GM23338 (cell line): ENCODE measurements around the gene ZNF524. TPM values are rescaled to one million over a fixed set of nuclear protein-coding genes. Genes with fewer than 3 reads are reported as not detected.
A peak's percentile ranks its signal among the peaks of the same experiment; 100 is the strongest.

Source experiments
- ATAC-seq: fragments of 200-7000 bp; cut with Tn5 transposase; 3 replicates; pipeline ENCODE4 v1.9.1; 2020
- DNase-seq: peaks from one replicate; pipeline ENCODE4 v3.0.0-alpha.2; 2015; ENCODE audit warnings: low spot score
- H2AFZ ChIP-seq: fragments of 200-600 bp; sonication (generic); 2 replicates; pipeline ENCODE4 v1.8.0; 2016; ENCODE audit warnings: antibody characterized with exemption, mild to moderate bottlenecking, moderate library complexity
- H3F3A ChIP-seq: fragments of 200-600 bp; sonication (generic); replicated peaks from 2 replicates; pipeline ENCODE4 v1.8.0; 2017; ENCODE audit warnings: antibody characterized with exemption, mixed run types, low read depth
- H3K27ac ChIP-seq: fragments of 200-600 bp; sonication (generic); 2 replicates; pipeline ENCODE4 v1.6.1; 2016; ENCODE audit warnings: low read depth
- H3K27me3 ChIP-seq: fragments of 200-600 bp; sonication (generic); 2 replicates; pipeline ENCODE4 v1.8.0; 2016; ENCODE audit warnings: mild to moderate bottlenecking, mixed run types, moderate library complexity; ENCODE audit not compliant: insufficient read depth
- H3K36me3 ChIP-seq: fragments of 200-600 bp; sonication (generic); 2 replicates; pipeline ENCODE4 v1.8.0; 2016; ENCODE audit warnings: mild to moderate bottlenecking; ENCODE audit not compliant: insufficient read depth
- H3K4me1 ChIP-seq: fragments of 200-600 bp; sonication (generic); 2 replicates; pipeline ENCODE4 v1.8.0; 2016; ENCODE audit warnings: mild to moderate bottlenecking, moderate library complexity; ENCODE audit not compliant: insufficient read depth
- H3K4me2 ChIP-seq: fragments of 200-600 bp; sonication (generic); 2 replicates; pipeline ENCODE4 v1.7.1; 2017; ENCODE audit warnings: mixed run types
- H3K4me3 ChIP-seq: fragments of 200-600 bp; sonication (generic); 2 replicates; pipeline ENCODE4 v1.6.1; 2016; ENCODE audit warnings: mixed run types
- H3K79me2 ChIP-seq: fragments of 200-600 bp; sonication (generic); replicated peaks from 2 replicates; pipeline ENCODE4 v1.8.0; 2017; ENCODE audit warnings: mild to moderate bottlenecking; ENCODE audit not compliant: insufficient read depth
- H3K9me2 ChIP-seq: fragments of 200-600 bp; sonication (generic); 2 replicates; pipeline ENCODE4 v1.8.0; 2017; ENCODE audit not compliant: insufficient read depth
- H4K20me1 ChIP-seq: fragments of 200-600 bp; sonication (generic); replicated peaks from 2 replicates; pipeline ENCODE4 v1.8.0; 2017; ENCODE audit warnings: mild to moderate bottlenecking; ENCODE audit not compliant: insufficient read depth
- H3K27ac Mint-ChIP-seq: 2 replicates; pipeline ENCODE4 v1.8.0; 2020; ENCODE audit warnings: inconsistent platforms, mild to moderate bottlenecking, moderate library complexity, mixed read lengths
- H3K27me3 Mint-ChIP-seq: 3 replicates; pipeline ENCODE4 v1.8.0; 2022; ENCODE audit warnings: low read depth, mild to moderate bottlenecking, moderate library complexity, mixed read lengths, inconsistent platforms; ENCODE audit not compliant: insufficient read depth, poor library complexity
- H3K36me3 Mint-ChIP-seq: 3 replicates; pipeline ENCODE4 v1.8.0; 2021; ENCODE audit warnings: low read depth, mild to moderate bottlenecking, inconsistent platforms, moderate library complexity, mixed read lengths
- H3K4me1 Mint-ChIP-seq: 3 replicates; pipeline ENCODE4 v1.8.0; 2020; ENCODE audit warnings: mild to moderate bottlenecking, inconsistent platforms, mixed read lengths
- H3K4me3 Mint-ChIP-seq: 3 replicates; pipeline ENCODE4 v1.8.0; 2021; ENCODE audit warnings: moderate library complexity, mild to moderate bottlenecking, inconsistent platforms, mixed read lengths
- H3K9me3 Mint-ChIP-seq: 3 replicates; pipeline ENCODE4 v1.8.0; 2020; ENCODE audit warnings: moderate library complexity, mild to moderate bottlenecking, inconsistent platforms, mixed read lengths
- CREB1 ChIP-seq: fragments of 250-450 bp; sonication (Bioruptor Pico); IDR thresholded peaks from 2 replicates; pipeline ENCODE4 v1.5.0; 2020; ENCODE audit warnings: low read depth, mild to moderate bottlenecking, moderate library complexity
- CTCF ChIP-seq, 2 experiments: fragments of 200-600 bp in 1 of 2; sonication (generic) in 1 of 2; conservative IDR thresholded peaks; 2 replicates each; pipeline versions ENCODE4 v1.5.1 to v1.6.1; 2016 to 2017; ENCODE audit warnings: antibody characterized with exemption in 2 of 2, low read depth in 2 of 2, mild to moderate bottlenecking in 2 of 2, moderate library complexity in 1 of 2
- EZH2 ChIP-seq: fragments of 200-600 bp; sonication (generic); IDR thresholded peaks from one replicate; pipeline ENCODE4 v1.8.0; 2017; ENCODE audit warnings: antibody characterized with exemption, mild to moderate bottlenecking, low read depth; ENCODE audit not compliant: unreplicated experiment
- NANOG ChIP-seq: IDR thresholded peaks from 2 replicates; pipeline ENCODE4 v1.6.1; 2016; ENCODE audit warnings: antibody characterized with exemption, borderline replicate concordance
- POLR2AphosphoS5 ChIP-seq: IDR thresholded peaks from 2 replicates; pipeline ENCODE4 v1.6.1; 2016; ENCODE audit warnings: antibody characterized with exemption, low read depth
- ZNF114 ChIP-seq: fragments of 250-450 bp; sonication (Bioruptor Pico); IDR thresholded peaks from 2 replicates; pipeline ENCODE4 v1.5.0; 2020; ENCODE audit warnings: mild to moderate bottlenecking, moderate library complexity
- ZNF462 ChIP-seq: fragments of 250-450 bp; sonication (Bioruptor Pico); IDR thresholded peaks from 2 replicates; pipeline ENCODE4 v1.5.0; 2020; ENCODE audit warnings: mild to moderate bottlenecking, moderate library complexity
- polyA plus RNA-seq: library from polyadenylated mRNA; unstranded; fragments of >200 nt; fragmentation: Nextera tagmentation; extraction: Ambion mirVana; gene quantifications from 2 replicates; pipeline ENCODE4 v1.2.1, GENCODE V29; 2016
- total RNA-seq: library from RNA; depleted of rRNA; stranded (reverse); fragments of >200 nt; shearing (Covaris generic); gene quantifications from 2 replicates; pipeline ENCODE4 v1.2.3, GENCODE V29; 2014

The ZNF524 gene
- total and polyA plus RNA-seq, 2 experiments from 2014 or later = 6.0 to 8.3 TPM

- TF ChIP-seq ZNF462 (CRISPR knock-in tag) (no peak), ZNF114 (CRISPR knock-in tag) (no peak)
Observed at GRCh38 chr19:55637534-55637933, 37.4 kb downstream of the ZNF524 start (continued).

- peaks cover 11% of the 10 kb centered on the region for H3K9me3 Mint-ChIP-seq
- H3K4me1 ChIP-seq = peaks cover 9% of the 10 kb centered on the region
- no peak overlapping the region for H2AFZ ChIP-seq
- no peaks in the 10 kb centered on the region for H3K27me3 ChIP-seq
- H3K36me3 ChIP-seq = no peaks in the 10 kb centered on the region
- peaks cover 22% of the 10 kb centered on the region for H3F3A ChIP-seq
- peak overlapping the region; percentile 53; the same call in 2 of the 3 replicates for H3K4me3 Mint-ChIP-seq
- H4K20me1 ChIP-seq = peaks cover 5% of the 10 kb centered on the region; the same call in 1 of the 2 replicates
- H3K9me2 ChIP-seq = peaks cover 3% of the 10 kb centered on the region; the same call in 1 of the 2 replicates
- DNase-seq (peak; percentile 81), ATAC-seq (peak; percentile 0; the same call in 1 of the 3 replicates)
- peak overlapping the region; percentile 50; the same call in 1 of the 2 replicates for H3K27ac Mint-ChIP-seq
- H3K4me3 ChIP-seq = no peak overlapping the region
- peaks cover 23% of the 10 kb centered on the region for H3K79me2 ChIP-seq
- peaks cover 23% of the 10 kb centered on the region for H3K36me3 Mint-ChIP-seq
- peaks cover 34% of the 10 kb centered on the region for H3K27me3 Mint-ChIP-seq
- H3K4me1 Mint-ChIP-seq = peaks cover 30% of the 10 kb centered on the region
- H3K4me2 ChIP-seq = no peak overlapping the region
- TF ChIP-seq POLR2AphosphoS5 = no peak
- TF ChIP-seq CREB1 (CRISPR knock-in tag) = no peak; the same call in 1 of the 2 replicates
- TF ChIP-seq NANOG = no peak
- TF ChIP-seq EZH2 = no peak
- peak; percentile 66 to 73 for TF ChIP-seq CTCF (conservative IDR thresholded peaks at IDR 0.05; ENCODE audit: low read depth in 2 of 2)
- no peak overlapping the region for H3K27ac ChIP-seq
Observed at GRCh38 chr19:55638864-55639359, 38.8 kb downstream of the ZNF524 start.
